Hepatocyte (in vitro differentiated cells): ENCODE data around the gene UBXN4. TPM values are rescaled to one million over a fixed set of nuclear protein-coding genes. Genes with fewer than 3 reads are reported as not detected.

Experiments used
- DNase-seq: peaks from one replicate; pipeline ENCODE4 v3.0.0-alpha.2; 2016; ENCODE audit warnings: low spot score
- H2AFZ ChIP-seq: fragments of 200-600 bp; sonication (generic); 2 replicates; pipeline ENCODE4 v1.6.0; 2016; ENCODE audit warnings: antibody characterized with exemption, mild to moderate bottlenecking
- H3K27ac ChIP-seq: fragments of 200-600 bp; sonication (generic); 2 replicates; pipeline ENCODE4 v1.5.1; 2016; ENCODE audit warnings: mild to moderate bottlenecking
- H3K27me3 ChIP-seq: fragments of 200-600 bp; sonication (generic); 2 replicates; pipeline ENCODE4 v1.6.1; 2016
- H3K36me3 ChIP-seq: fragments of 200-600 bp; sonication (generic); replicated peaks from 2 replicates; pipeline ENCODE4 v1.5.1; 2016; ENCODE audit warnings: low read depth; ENCODE audit not compliant: insufficient read depth
- H3K4me1 ChIP-seq: fragments of 200-600 bp; sonication (generic); 2 replicates; pipeline ENCODE4 v1.5.1; 2016; ENCODE audit warnings: mild to moderate bottlenecking, moderate library complexity; ENCODE audit not compliant: insufficient read depth
- H3K4me2 ChIP-seq: fragments of 200-600 bp; sonication (generic); 2 replicates; pipeline ENCODE4 v1.6.0; 2016
- H3K4me3 ChIP-seq: fragments of 200-600 bp; sonication (generic); 2 replicates; pipeline ENCODE4 v1.5.1; 2016; ENCODE audit warnings: mild to moderate bottlenecking
- H3K79me2 ChIP-seq: fragments of 200-600 bp; sonication (generic); 2 replicates; pipeline ENCODE4 v1.6.0; 2017; ENCODE audit warnings: mild to moderate bottlenecking
- H3K9me2 ChIP-seq: fragments of 200-600 bp; sonication (generic); replicated peaks from 2 replicates; pipeline ENCODE4 v1.6.0; 2017; ENCODE audit warnings: mild to moderate bottlenecking; ENCODE audit not compliant: insufficient read depth
- H3K9me3 ChIP-seq: fragments of 200-600 bp; sonication (generic); 2 replicates; pipeline ENCODE4 v1.5.1; 2016; ENCODE audit warnings: low read depth, mild to moderate bottlenecking
- H4K20me1 ChIP-seq: fragments of 200-600 bp; sonication (generic); 2 replicates; pipeline ENCODE4 v1.6.0; 2016; ENCODE audit warnings: mild to moderate bottlenecking; ENCODE audit not compliant: insufficient read depth, poor library complexity, severe bottlenecking
- CTCF ChIP-seq: fragments of 200-600 bp; sonication (generic); IDR thresholded peaks from 2 replicates; pipeline ENCODE4 v1.5.1; 2016; ENCODE audit warnings: antibody characterized with exemption, mild to moderate bottlenecking; ENCODE audit not compliant: poor library complexity
- EZH2 ChIP-seq: fragments of 200-600 bp; sonication (generic); IDR thresholded peaks from 2 replicates; pipeline ENCODE4 v1.6.1; 2016; ENCODE audit warnings: antibody characterized with exemption, mild to moderate bottlenecking, borderline replicate concordance
- EZH2phosphoT487 ChIP-seq: fragments of 200-600 bp; sonication (generic); IDR thresholded peaks from one replicate; pipeline ENCODE4 v1.6.1; 2018; ENCODE audit warnings: antibody characterized with exemption, mild to moderate bottlenecking, low read depth, moderate library complexity; ENCODE audit not compliant: unreplicated experiment, severe bottlenecking
- WGBS: methylation state at CpG from one replicate; pipeline ENCODE4 v1.1.6; 2016; ENCODE audit warnings: low lambda C conversion rate; ENCODE audit errors: missing lambda C conversion rate; 5-methylcytosine and 5-hydroxymethylcytosine counted together
- polyA plus RNA-seq: library from polyadenylated mRNA; unstranded; fragments of >200 nt; fragmentation: Nextera tagmentation; extraction: Ambion mirVana; gene quantifications from 2 replicates; pipeline ENCODE4 v1.2.1, GENCODE V29; 2016
- total RNA-seq: library from RNA; depleted of rRNA; stranded (reverse); fragments of >200 nt; gene quantifications from 2 replicates; pipeline ENCODE4 v1.2.3, GENCODE V29; 2014

UBXN4 gene
- total and polyA plus RNA-seq, 2 experiments from 2014 or later = 111 to 244 TPM

GRCh38 chr2:135820003-135820618 lies 78.5 kb downstream of the UBXN4 start:
- H3K36me3 ChIP-seq = no peaks in the 10 kb centered on the region
- no peak for DNase-seq
- no peaks in the 10 kb centered on the region for H3K9me3 ChIP-seq
- H3K27me3 ChIP-seq = no peaks in the 10 kb centered on the region
- TF ChIP-seq EZH2 = no peak
- TF ChIP-seq CTCF = no peak
- no peak for TF ChIP-seq EZH2phosphoT487
- H3K9me2 ChIP-seq = no peaks in the 10 kb centered on the region
- H3K79me2 ChIP-seq = no peaks in the 10 kb centered on the region
- no peak overlapping the region for H3K4me2 ChIP-seq
- no peaks in the 10 kb centered on the region for H3K4me1 ChIP-seq
- no peak overlapping the region for H2AFZ ChIP-seq
- no peak overlapping the region for H3K4me3 ChIP-seq
- no peak overlapping the region for H3K27ac ChIP-seq
- WGBS = 74% methylated on average over 9 of the region's 9 CpGs
- no peaks in the 10 kb centered on the region for H4K20me1 ChIP-seq

- H3K9me2 ChIP-seq = no peaks in the 10 kb centered on the region
- H3K27me3 ChIP-seq = no peaks in the 10 kb centered on the region
- H2AFZ ChIP-seq = no peak overlapping the region
- no peaks in the 10 kb centered on the region for H3K79me2 ChIP-seq
- H3K4me3 ChIP-seq = no peak overlapping the region
- no peak for TF ChIP-seq CTCF
- no peak for TF ChIP-seq EZH2
- no peak for TF ChIP-seq EZH2phosphoT487
- no peak overlapping the region for H3K4me2 ChIP-seq
- DNase-seq = no peak
- H3K27ac ChIP-seq = no peak overlapping the region
- no peaks in the 10 kb centered on the region for H3K4me1 ChIP-seq
- no peaks in the 10 kb centered on the region for H3K36me3 ChIP-seq
- H4K20me1 ChIP-seq = no peaks in the 10 kb centered on the region
- 96% methylated on average over 2 of the region's 2 CpGs for WGBS
- no peaks in the 10 kb centered on the region for H3K9me3 ChIP-seq
Measured at GRCh38 chr2:135821190-135821589, 79.5 kb downstream of the UBXN4 start.

- Histone ChIP-seq H3K4me3 (no peak overlapping the region), H3K4me2 (no peak overlapping the region), H3K36me3 (no peaks in the 10 kb centered on the region), H2AFZ (no peak overlapping the region), H3K79me2 (no peaks in the 10 kb centered on the region), H3K9me2 (no peaks in the 10 kb centered on the region), H4K20me1 (no peaks in the 10 kb centered on the region), H3K27me3 (no peaks in the 10 kb centered on the region), H3K9me3 (no peaks in the 10 kb centered on the region), H3K27ac (no peak overlapping the region), H3K4me1 (no peaks in the 10 kb centered on the region)
- no peak for TF ChIP-seq EZH2
- no peak for TF ChIP-seq CTCF
- TF ChIP-seq EZH2phosphoT487 = no peak
- WGBS = 86% methylated on average over 1 of the region's 1 CpG
- DNase-seq = no peak
Measured at GRCh38 chr2:135822855-135823254, 81.2 kb downstream of the UBXN4 start.
